GM12878 (cell line): ENCODE results near the gene TBC1D19.

Experiments used
- BHLHE40 ChIP-seq, 2 experiments: fragments of 450-650 bp in 1 of 2; IDR thresholded peaks; 2 replicates each; pipeline ENCODE4 v1.6.1; 2011 to 2017; ENCODE audit warnings: low read depth in 2 of 2, borderline replicate concordance in 1 of 2, improper control_type of control experiment in 1 of 2, low read length in 1 of 2, mild to moderate bottlenecking in 1 of 2
- CBFB ChIP-seq: IDR thresholded peaks from 2 replicates; pipeline ENCODE4 v1.6.1; 2016; ENCODE audit warnings: antibody characterized with exemption, low read depth
- CEBPB ChIP-seq, 2 experiments: fragments of 150-350 bp in 1 of 2; IDR thresholded peaks; 2 replicates each; pipeline ENCODE4 v1.6.1; 2012 to 2014; ENCODE audit warnings: low read depth in 2 of 2, low read length in 2 of 2, borderline replicate concordance in 1 of 2, inconsistent platforms in 1 of 2
- CTCF ChIP-seq, 3 experiments: IDR thresholded peaks in 2 of 3; conservative IDR thresholded peaks in 1 of 3; 2 replicates each; pipeline ENCODE4 v1.5.1; 2011; ENCODE audit warnings: low read depth in 3 of 3, low read length in 3 of 3, mild to moderate bottlenecking in 3 of 3, control low read depth in 2 of 3, moderate library complexity in 2 of 3, inconsistent platforms in 1 of 3, mixed read lengths in 1 of 3; ENCODE audit not compliant: control insufficient read depth in 2 of 3, insufficient read depth in 1 of 3; ENCODE audit errors: extremely low read depth in 1 of 3
- ESRRA ChIP-seq: IDR thresholded peaks from 2 replicates; pipeline ENCODE4 v1.6.1; 2012; ENCODE audit warnings: mild to moderate bottlenecking, low read length, improper control_type of control experiment
- MXI1 ChIP-seq: fragments of 150-350 bp; IDR thresholded peaks from 2 replicates; pipeline ENCODE4 v1.6.1; 2011; ENCODE audit warnings: low read depth, mild to moderate bottlenecking, inconsistent platforms, low read length, improper control_type of control experiment
- NFXL1 ChIP-seq: fragments of 450-650 bp; IDR thresholded peaks from 2 replicates; pipeline ENCODE4 v1.6.1; 2017; ENCODE audit warnings: antibody characterized with exemption, mild to moderate bottlenecking, borderline replicate concordance
- POLR2AphosphoS5 ChIP-seq: IDR thresholded peaks from 2 replicates; pipeline ENCODE4 v1.6.1; 2011; ENCODE audit warnings: mild to moderate bottlenecking, low read length, inconsistent platforms
- TAF1 ChIP-seq: IDR thresholded peaks from 2 replicates; pipeline ENCODE4 v1.6.1; 2011; ENCODE audit warnings: mild to moderate bottlenecking, low read depth, low read length, borderline replicate concordance
- TF ChIP-seq, protein P1 (sequence below): IDR thresholded peaks from 2 replicates; pipeline ENCODE4 v1.6.1; 2012; ENCODE audit warnings: low read depth, low read length, improper control_type of control experiment
- TF ChIP-seq, protein P2 (sequence below): IDR thresholded peaks from 2 replicates; pipeline ENCODE4 v1.6.1; 2011; ENCODE audit warnings: low read depth, low read length, improper control_type of control experiment, borderline replicate concordance
- TF ChIP-seq, protein P3 (sequence below): IDR thresholded peaks from 2 replicates; pipeline ENCODE4 v1.6.1; 2012; ENCODE audit warnings: low read depth, low read length, improper control_type of control experiment
- TF ChIP-seq, protein P4 (sequence below): IDR thresholded peaks from 2 replicates; pipeline ENCODE4 v1.6.1; 2012; ENCODE audit warnings: low read length, inconsistent platforms

DNA sequence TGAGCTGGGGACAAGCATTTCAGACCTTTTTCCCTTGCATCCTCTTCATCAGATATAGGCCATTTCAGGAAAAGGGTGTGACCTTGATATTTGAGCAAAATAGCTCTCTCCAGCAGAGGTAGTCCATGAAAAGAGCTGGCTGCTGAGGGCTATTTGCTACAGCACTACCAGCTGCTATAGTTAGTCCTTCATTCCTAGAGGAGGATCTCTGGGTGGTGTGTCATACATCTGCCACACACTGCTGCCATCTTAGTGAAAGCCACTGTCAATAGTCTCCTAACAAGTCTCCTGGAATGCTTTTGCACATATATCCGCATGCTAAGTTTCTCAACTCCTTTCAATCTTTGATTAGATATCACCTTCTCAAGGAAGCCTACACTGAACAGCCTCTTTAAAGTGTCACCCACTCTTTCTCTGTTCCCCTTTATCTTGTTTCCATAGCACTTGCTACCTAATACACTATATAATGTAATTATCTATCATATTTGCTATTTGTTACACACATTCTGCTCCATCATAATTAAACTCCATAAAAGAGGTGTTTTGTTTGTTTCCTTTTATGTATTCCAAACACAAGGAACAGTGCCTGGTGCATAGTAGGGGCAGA lies 131.9 kb downstream of the TBC1D19 start:
- no peak for TF ChIP-seq CTCF (IDR thresholded peaks at IDR 0.05 in 2 of 3, conservative IDR thresholded peaks at IDR 0.05 in 1 of 3; ENCODE audit: control insufficient read depth in 2 of 3, extremely low read depth in 1 of 3, insufficient read depth in 1 of 3, low read depth in 3 of 3, low read length in 3 of 3)
- TF ChIP-seq, protein P1, sequence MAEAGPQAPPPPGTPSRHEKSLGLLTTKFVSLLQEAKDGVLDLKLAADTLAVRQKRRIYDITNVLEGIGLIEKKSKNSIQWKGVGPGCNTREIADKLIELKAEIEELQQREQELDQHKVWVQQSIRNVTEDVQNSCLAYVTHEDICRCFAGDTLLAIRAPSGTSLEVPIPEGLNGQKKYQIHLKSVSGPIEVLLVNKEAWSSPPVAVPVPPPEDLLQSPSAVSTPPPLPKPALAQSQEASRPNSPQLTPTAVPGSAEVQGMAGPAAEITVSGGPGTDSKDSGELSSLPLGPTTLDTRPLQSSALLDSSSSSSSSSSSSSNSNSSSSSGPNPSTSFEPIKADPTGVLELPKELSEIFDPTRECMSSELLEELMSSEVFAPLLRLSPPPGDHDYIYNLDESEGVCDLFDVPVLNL = no peak
- TF ChIP-seq CBFB = no peak
- TF ChIP-seq NFXL1 = no peak
- TF ChIP-seq TAF1 = no peak
- TF ChIP-seq CEBPB (IDR thresholded peaks at IDR 0.05; ENCODE audit: borderline replicate concordance in 1 of 2, low read depth in 2 of 2, low read length in 2 of 2) = no peak
- TF ChIP-seq, protein P2, sequence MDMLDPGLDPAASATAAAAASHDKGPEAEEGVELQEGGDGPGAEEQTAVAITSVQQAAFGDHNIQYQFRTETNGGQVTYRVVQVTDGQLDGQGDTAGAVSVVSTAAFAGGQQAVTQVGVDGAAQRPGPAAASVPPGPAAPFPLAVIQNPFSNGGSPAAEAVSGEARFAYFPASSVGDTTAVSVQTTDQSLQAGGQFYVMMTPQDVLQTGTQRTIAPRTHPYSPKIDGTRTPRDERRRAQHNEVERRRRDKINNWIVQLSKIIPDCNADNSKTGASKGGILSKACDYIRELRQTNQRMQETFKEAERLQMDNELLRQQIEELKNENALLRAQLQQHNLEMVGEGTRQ = no peak
- TF ChIP-seq MXI1 = no peak
- no peak for TF ChIP-seq POLR2AphosphoS5
- TF ChIP-seq, protein P3, sequence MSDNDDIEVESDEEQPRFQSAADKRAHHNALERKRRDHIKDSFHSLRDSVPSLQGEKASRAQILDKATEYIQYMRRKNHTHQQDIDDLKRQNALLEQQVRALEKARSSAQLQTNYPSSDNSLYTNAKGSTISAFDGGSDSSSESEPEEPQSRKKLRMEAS = no peak
- no peak for TF ChIP-seq BHLHE40 (IDR thresholded peaks at IDR 0.05; ENCODE audit: borderline replicate concordance in 1 of 2, low read depth in 2 of 2, low read length in 1 of 2)
- TF ChIP-seq, protein P4, sequence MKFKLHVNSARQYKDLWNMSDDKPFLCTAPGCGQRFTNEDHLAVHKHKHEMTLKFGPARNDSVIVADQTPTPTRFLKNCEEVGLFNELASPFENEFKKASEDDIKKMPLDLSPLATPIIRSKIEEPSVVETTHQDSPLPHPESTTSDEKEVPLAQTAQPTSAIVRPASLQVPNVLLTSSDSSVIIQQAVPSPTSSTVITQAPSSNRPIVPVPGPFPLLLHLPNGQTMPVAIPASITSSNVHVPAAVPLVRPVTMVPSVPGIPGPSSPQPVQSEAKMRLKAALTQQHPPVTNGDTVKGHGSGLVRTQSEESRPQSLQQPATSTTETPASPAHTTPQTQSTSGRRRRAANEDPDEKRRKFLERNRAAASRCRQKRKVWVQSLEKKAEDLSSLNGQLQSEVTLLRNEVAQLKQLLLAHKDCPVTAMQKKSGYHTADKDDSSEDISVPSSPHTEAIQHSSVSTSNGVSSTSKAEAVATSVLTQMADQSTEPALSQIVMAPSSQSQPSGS = no peak
- TF ChIP-seq ESRRA = no peak
